ENCODE measurements around the gene BAX. TPM values are rescaled to one million over a fixed set of nuclear protein-coding genes. Genes with fewer than 3 reads are reported as not detected.
A peak's percentile ranks its signal among the peaks of the same experiment; 100 is the strongest.

Gene BAX
- total and polyA plus RNA-seq, 12 donors, result 18.1 to 79.0 (median 48.8) TPM

DNA sequence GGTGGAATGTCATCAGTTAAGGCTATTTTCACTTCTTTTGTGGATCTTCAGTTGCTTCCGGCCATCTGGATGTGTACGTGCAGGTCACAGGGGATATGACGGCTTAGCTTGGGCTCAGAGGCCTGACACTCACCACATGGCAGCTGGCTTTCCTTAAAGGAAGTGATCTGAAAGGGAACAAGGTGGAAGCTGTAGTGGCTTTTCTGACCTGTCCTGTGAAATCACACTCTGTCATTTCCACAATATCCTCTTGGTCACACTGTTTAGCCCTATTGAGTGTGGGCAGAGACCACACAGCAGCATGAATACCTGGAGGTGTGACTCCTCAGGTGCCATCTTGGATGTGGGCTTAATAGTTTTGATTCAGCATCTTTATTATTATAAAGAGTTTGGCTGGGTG is 4.5 kb upstream of the BAX start:
- no peak overlapping the region for H3K27ac ChIP-seq
- TF ChIP-seq, protein P1, sequence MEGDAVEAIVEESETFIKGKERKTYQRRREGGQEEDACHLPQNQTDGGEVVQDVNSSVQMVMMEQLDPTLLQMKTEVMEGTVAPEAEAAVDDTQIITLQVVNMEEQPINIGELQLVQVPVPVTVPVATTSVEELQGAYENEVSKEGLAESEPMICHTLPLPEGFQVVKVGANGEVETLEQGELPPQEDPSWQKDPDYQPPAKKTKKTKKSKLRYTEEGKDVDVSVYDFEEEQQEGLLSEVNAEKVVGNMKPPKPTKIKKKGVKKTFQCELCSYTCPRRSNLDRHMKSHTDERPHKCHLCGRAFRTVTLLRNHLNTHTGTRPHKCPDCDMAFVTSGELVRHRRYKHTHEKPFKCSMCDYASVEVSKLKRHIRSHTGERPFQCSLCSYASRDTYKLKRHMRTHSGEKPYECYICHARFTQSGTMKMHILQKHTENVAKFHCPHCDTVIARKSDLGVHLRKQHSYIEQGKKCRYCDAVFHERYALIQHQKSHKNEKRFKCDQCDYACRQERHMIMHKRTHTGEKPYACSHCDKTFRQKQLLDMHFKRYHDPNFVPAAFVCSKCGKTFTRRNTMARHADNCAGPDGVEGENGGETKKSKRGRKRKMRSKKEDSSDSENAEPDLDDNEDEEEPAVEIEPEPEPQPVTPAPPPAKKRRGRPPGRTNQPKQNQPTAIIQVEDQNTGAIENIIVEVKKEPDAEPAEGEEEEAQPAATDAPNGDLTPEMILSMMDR (IDR thresholded peaks at IDR 0.05), result no peak
- TF ChIP-seq POLR2A (IDR thresholded peaks at IDR 0.05), result no peak
- H3K36me3 ChIP-seq (replicated peaks in 1 of 2), result no peaks in the 10 kb centered on the region
- DNase-seq, result no peak
- H3K27me3 ChIP-seq, result no peaks in the 10 kb centered on the region
- H3K9me3 ChIP-seq (replicated peaks in 1 of 3), result no peaks in the 10 kb centered on the region
- H3K4me1 ChIP-seq (replicated peaks in 1 of 2), result peaks cover 0 to 2% of the 10 kb centered on the region in 2 donors
- intact Hi-C loops (cut with DNase I), result no loop called here
- no peak overlapping the region for H3K4me3 ChIP-seq
- 63 to 75% (median 71%) methylated on average over 3 of the region's 3 CpGs for WGBS, 4 donors

GRCh38 chr19:48950830-48951519 is 3.7 kb upstream of the BAX start:
- H3K9me3 ChIP-seq (replicated peaks in 1 of 3), result no peaks in the 10 kb centered on the region
- H3K4me3 ChIP-seq, result no peak overlapping the region
- peaks cover 0 to 10% of the 10 kb centered on the region in 2 donors for H3K4me1 ChIP-seq (replicated peaks in 1 of 2)
- TF ChIP-seq, protein P1 (IDR thresholded peaks at IDR 0.05), result no peak
- TF ChIP-seq POLR2A (IDR thresholded peaks at IDR 0.05), result no peak
- no peak for DNase-seq
- H3K27ac ChIP-seq, result peak overlapping the region in 2 of 5 donors; percentile 8 to 24
- 36 to 43% (median 43%) methylated on average over 9 of the region's 9 CpGs for WGBS, 4 donors
- intact Hi-C loops (cut with DNase I), result no loop called here
- H3K27me3 ChIP-seq, result no peaks in the 10 kb centered on the region
- H3K36me3 ChIP-seq (replicated peaks in 1 of 2), result no peaks in the 10 kb centered on the region

- intact Hi-C loops (cut with DNase I), result no loop called here
- no peak overlapping the region for H3K27ac ChIP-seq
Observed at GRCh38 chr19:48953141-48953540, 1.5 kb upstream of the BAX start.

GRCh38 chr19:48953990-48954594 is 583 bp upstream of the BAX start:
- Histone ChIP-seq H3K4me3 (peak overlapping the region in 2 of 4 donors; percentile 82 to 84), H3K27me3 (no peaks in the 10 kb centered on the region), H3K36me3 (replicated peaks in 1 of 2) (no peaks in the 10 kb centered on the region), H3K27ac (peak overlapping the region; percentile 3 to 87 (median 69)), H3K9me3 (replicated peaks in 1 of 3) (no peaks in the 10 kb centered on the region), H3K4me1 (replicated peaks in 1 of 2) (peaks cover 0 to 10% of the 10 kb centered on the region in 2 donors)
- intact Hi-C loops (cut with DNase I), result no loop called here
- 51 to 56% (median 53%) methylated on average over 11 of the region's 11 CpGs for WGBS, 4 donors
- TF ChIP-seq POLR2A (IDR thresholded peaks at IDR 0.05), result no peak
- TF ChIP-seq, protein P1 (IDR thresholded peaks at IDR 0.05), result no peak
- DNase-seq, result no peak

More at GRCh38 chr19:48953141-48953540, 1.5 kb upstream of the BAX start:
- TF ChIP-seq, protein P1 (IDR thresholded peaks at IDR 0.05), result no peak
- TF ChIP-seq POLR2A (IDR thresholded peaks at IDR 0.05), result no peak
- H3K4me1 ChIP-seq (replicated peaks in 1 of 2), result peaks cover 0 to 10% of the 10 kb centered on the region in 2 donors
- H3K4me3 ChIP-seq, result no peak overlapping the region
- H3K9me3 ChIP-seq (replicated peaks in 1 of 3), result no peaks in the 10 kb centered on the region
- H3K27me3 ChIP-seq, result no peaks in the 10 kb centered on the region
- WGBS, 4 donors, result 58 to 82% (median 79%) methylated on average over 4 of the region's 4 CpGs
- no peak for DNase-seq
- no peaks in the 10 kb centered on the region for H3K36me3 ChIP-seq (replicated peaks in 1 of 2)

Data from adrenal gland (tissue), 12 donors.